GM18511 (cell line): Measurements from ENCODE around the gene DOCK2.
"Not testable (repeated sequence)": the region's sequence is repeated elsewhere in the genome, so short reads cannot be mapped to it uniquely, and the experiment has no call there.

Source experiments
- ATAC-seq: cut with Tn5 transposase; IDR thresholded peaks from one replicate; pipeline ENCODE4 v1.9.1; 2021; ENCODE audit warnings: mild to moderate bottlenecking, moderate library complexity; ENCODE audit not compliant: unreplicated experiment

The DOCK2 gene

DNA sequence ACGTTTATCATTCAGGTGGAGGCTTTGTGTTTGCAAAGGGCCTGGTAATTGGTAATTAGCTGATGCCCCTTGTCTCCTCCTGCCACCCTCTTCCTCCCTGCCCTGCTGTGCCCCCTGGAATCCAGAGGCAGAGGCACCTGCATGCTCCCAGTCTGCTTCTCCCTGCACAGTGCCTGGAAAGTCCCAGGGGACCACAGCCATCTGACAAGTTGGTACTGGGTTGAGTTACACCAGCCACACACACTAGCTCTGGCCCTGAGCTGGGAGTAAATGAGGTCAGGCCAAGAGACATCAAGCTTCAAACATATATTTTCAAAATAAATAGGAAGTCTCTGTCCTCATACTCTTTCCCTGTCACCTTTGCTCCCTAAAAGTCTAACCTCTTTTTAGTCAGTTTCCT is 286.9 kb downstream of the DOCK2 start:
- peak; percentile 70 for ATAC-seq

DNA sequence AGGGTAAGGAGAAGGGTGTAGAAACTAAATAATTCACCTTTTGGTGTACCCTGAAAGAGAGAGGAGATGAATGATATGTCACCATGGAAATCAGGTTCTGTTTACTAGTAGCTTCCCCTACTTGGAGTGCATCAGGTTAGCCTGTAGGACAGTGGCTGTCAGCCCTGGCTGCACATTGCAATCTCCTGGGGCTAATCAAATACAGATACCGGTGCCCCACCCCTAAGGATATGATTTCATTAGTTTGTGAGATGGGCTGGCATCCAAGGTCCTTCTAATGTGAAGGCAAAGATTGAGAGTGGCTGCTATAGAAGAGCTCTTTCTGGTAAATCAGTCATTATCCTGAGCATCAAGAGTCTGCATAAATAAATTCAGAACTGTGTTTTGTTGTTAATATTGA is 296.1 kb downstream of the DOCK2 start:
- ATAC-seq = no peak

DNA sequence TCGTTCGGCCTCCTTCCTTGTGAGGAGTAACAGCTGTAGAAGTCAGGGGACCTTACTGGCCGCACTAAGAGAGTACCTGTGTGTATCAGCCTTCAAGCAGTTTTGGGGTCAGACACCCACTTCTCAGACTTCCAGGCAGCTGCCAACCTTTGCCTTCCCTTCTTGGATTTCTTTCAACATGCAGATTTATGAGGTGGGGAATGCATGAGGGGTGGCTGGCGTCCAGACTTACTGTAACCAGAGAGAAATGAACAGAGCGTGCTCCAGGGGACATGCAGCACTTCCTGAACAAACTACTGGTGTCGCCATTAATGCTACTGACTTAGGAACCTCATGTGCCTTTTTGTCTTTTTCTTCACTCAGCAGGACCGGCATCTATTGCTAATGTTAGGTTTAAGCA is 296.5 kb downstream of the DOCK2 start:
- no peak for ATAC-seq

DNA sequence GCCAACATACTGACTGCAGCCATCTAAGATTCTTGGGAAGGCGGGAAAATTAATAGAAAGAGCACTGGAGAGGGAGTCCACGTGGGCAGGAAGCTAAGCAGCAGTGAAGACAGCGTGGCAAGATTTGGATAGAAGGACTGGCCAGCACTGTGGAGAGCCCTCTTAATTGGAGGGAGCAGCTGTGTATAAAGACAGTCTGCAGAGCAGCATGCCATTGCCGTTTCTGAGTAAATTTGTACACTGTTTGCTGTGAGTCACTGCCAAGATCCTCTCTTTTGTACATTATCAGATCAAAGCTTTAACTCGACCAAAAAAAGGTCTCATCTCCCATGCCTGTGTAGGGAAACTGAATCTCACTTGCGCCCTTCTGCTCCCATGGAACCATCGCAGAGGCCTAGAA is 297.9 kb downstream of the DOCK2 start:
- no peak for ATAC-seq

DNA sequence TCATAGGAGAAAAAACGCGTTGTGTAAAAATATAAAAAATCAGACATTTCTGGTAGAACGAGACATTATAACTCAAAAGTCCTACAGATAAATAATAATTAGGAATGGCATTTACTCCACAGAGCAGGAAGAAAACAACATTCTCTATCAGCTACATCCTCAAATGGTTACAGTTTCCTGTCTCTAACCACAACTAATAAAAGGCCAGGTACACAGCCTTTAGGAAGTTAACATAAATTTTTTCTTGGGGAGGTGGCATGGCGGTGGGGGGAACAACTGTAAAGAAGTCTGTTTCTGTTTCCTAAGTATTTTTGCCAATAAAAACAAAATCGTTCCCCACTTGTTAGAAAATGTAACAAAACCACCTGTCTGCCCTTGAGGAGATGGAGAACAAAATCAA is 298.7 kb downstream of the DOCK2 start:
- no peak for ATAC-seq

DNA sequence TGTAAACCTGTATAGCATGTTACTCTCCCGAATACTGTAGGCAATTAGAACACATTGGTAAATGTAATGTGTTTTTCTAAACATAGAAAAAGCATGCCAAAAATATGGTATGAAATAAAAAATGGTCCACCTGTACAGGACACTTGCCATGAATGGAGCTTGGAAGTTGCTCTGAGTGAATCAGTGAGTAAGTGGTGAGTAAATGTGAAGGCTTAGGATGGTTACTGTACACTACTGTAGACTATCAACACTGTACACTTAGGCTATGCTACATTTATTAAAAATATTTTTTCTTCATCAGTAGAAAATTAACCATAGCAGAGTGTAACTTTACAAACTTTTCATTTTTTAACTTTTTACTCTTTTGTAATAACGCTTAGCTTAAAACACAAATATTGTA is 301.4 kb downstream of the DOCK2 start:
- no peak for ATAC-seq

DNA sequence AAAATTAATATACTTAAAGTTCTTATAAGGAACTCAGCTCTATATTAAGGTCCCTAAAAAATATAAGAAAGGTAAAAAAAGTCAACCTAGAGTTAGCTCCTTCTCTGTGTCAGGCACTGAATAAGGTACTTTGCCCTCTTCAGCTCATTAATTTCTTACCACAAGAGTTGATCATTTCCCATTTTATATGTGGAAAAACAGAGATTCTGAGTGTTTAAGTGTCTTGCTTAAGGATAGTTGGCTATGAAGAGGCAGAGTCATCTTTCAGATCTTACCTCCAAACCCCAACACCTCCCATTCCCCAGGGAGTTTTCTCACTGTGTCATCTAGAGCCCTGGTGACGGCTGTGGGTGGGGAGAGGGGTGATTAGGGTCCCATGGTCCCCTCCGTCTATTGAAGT is 302.7 kb downstream of the DOCK2 start:
- ATAC-seq = no peak

DNA sequence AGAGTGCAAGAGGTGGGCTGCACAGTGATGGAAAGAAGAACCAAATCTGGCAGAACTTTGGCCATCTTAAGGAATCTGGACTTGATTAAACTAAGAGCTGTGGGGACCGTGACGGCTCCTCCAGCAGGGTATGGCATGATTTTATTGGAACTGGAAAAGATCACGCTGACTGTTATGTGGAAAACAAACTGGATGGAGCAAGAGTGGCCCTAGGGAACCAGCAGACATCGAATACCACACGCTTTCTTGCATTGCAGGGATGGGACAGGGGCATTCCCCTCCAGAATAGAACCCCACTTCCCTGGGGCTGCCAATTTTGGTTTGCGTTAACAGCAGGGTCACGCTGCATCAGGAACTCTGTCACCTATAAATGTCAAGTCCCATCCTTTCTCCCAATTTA is 304.5 kb downstream of the DOCK2 start:
- ATAC-seq = no peak

DNA sequence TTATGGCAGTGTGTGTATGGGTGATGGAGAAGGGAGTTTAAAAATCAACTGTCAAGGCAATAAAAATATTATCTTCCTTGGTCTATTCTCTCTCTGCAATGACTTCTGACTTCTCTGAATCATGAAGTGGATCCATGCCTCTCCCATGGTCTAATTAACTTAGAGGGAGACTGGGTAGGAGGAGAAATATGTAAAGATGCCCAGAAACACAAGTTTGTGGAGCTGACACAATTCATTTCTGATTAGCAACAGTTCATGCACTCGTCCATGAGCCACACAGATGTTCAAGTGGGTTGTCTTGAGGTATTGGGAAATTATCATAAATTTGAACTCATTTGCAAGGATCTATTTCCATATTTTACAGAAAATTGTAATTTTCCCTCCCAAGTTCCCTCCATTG is 305.1 kb downstream of the DOCK2 start:
- no peak for ATAC-seq

DNA sequence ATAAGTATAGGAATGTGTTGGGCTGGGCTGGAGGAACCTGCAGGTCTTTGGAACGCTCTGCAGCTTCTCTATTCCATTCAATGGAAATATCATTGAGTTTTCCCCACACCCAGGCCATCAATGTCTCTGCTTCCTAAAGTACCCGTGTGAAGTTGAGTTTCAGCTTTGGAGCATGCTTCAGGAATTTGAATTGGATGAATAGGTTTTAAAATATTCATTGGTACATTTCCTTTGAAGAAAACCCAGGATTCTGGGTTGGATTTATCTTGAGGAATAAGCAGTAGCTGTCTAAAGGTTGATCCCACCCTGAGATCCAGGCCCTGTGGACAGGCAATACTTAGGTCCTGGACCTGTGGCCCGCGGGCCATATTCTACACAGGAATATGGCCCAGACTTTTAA is 306.0 kb downstream of the DOCK2 start:
- no peak for ATAC-seq

DNA sequence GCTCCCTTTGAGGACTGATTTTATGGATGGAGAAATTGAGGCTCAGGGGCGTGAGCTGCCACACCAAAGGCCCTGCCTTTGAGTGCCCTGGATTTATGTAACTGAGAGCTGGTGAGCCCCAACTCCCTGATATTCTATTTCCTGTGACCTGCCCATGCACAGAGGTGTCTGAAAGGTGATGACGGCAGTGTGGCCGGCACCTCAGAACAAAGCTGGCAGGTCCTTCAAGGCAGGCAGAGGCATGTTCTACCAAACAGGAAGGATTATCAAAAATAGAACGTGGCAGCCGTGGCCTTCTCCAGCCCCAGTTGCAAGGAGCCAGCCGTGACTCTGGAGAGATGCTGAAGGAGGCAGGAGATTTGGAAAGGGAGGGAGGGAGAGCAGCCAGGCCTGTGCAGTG is 307.0 kb downstream of the DOCK2 start:
- no peak for ATAC-seq

DNA sequence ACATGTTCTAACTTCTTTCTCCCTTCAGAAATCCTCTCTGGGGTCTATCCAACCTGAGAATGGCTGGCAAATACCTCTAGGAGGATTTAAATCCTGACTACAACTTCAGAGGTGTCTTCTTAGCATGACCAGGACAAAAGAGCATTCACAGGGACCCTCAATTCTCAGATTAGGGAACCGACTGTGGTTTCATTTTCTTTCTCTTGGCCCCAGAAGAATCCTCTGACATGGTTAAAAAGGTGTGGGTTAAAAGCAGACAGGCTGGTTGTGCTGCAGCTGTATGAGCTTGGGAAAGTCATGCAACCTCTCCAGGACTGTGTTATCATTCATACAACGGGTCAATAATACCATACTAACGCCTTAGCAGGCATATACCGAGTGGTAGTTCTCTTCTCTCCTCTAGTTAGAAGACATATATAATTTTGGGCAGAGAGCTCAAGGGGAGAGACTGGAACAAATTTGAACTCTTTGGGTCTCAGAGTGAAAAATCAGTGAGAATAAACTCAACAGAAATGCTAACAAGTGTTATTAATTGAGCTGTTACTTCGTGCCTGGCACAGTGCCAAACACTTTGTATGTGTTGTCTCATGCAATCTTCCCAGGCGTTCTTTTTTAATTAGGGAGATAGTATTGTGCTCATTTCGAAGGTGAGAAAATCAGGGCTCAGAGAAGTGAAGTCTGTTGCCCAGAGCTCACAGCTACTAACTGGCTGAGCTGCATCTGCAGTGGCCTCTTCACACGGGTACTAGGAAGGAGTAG is 308.0 kb downstream of the DOCK2 start:
- no peak for ATAC-seq

DNA sequence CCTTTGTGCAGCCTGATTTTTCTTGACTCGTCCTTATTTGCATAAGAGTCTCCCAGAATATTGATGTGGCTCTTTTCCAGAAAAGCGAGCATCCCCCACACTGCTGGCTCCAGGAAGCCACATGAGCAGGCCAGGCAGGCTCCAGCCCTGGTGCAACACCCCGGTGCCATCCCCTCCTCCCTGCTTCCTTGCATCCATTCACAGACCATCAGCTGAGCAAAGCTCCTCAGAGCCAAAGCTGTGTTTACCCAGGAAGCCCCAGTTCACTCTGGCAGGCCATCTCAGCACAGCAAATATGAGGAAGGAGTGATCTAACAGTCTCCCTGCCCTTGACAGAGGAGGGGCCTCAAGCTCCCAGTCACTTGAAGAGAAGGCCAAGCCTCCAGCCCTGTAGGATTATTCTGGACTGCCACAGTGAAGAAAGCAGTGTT is 308.8 kb downstream of the DOCK2 start:
- ATAC-seq = no peak

DNA sequence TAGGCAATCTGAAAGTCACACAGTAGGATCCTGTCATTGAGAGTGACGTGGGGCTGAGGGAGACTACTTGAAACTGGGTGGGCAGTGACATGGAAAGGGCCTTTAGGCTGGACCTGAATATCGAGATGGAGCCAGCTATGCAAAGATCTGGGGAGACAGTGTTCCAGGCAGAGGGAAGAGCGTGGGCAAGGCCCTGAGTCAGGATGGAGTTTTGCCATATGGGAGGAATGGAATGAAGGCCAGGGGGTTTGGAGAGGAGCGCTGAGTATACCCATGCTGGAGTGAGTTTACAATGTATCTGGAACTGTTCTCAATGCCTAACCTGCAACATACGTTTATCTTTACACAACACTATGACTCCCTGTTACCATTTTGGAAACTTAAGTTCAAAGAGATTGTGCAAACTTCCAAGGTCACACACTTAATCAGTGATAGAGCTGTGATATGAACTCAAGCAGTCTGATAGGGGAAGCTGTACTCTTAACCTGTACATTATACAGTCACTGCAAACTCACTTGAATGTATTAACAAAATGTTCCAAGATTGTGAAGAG is 309.7 kb downstream of the DOCK2 start:
- no peak for ATAC-seq

DNA sequence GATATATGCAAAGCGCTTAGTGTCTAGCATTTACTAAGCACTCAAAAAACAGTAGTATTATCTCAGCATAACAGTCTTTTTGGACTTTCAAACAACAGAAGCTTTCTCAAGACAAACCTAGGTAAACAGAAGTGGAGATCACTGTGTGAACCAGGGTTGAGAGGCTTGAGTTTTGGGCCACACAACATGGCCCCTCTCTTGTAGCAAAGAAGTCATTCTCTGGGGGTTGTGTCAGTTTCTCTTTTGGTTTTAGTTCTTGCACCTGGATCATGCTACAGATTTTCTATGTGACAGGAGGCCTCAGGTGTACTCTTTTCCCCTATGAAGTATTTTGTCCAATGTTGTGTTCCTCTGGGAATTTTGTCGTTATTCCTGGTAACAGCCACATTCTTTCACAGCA is 313.3 kb downstream of the DOCK2 start:
- no peak for ATAC-seq

DNA sequence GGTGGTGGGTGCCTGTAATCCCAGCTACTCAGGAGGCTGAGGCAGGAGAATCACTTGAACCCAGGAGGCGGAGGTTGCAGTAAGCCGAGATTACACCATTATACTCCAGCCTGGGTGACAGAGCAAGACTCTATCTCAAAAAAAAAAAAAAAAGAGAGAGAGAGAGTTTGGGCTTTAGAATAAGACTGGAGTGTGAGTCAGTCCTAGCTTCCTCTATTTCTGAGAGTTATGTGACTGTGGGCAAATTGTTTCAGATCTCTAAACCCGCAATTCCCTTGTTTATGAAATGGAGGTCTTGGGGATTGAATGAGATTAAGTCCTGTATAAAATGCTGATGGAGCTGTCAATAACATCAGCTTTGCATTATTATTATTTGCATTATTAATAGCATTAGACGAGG is 316.1 kb downstream of the DOCK2 start:
- not testable (repeated sequence) for ATAC-seq

DNA sequence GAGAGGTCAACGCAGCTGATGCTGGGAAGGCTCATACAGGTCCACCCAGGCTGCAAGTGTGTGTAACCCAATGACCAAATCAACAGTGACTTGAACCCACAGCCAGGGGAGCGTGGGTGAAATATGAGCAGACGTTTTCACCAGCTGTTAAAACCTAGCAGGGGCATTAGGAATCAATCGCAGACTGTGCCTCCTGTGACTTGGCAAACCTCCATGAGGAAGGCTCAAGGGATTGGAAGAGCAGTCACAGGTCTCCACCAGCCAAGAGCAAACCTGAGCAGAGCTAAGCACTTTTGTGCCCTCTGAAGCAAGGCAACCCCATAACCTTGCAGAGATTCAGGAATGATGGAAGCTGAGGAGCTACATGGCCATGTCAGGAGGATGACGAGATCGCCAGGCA is 317.7 kb downstream of the DOCK2 start:
- ATAC-seq = no peak

DNA sequence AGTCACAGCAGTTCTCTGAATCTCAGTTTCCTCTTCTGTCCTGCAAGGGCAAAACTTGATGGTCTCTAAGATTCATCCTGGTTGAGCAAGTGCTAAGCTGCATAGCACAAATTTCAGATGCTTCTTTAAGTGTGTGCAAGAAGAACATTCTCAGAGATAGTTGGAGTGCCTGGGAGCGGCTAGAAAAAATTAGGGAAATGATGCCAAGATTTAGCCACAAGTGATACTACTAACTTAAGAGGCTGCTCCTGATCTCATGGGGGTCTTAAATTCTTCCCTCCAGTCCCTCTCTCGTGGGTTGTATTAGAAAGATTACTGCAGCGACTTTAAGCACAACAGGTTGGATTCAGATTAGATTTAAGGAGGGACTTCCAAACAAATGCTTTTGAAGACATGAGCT is 319.1 kb downstream of the DOCK2 start:
- no peak for ATAC-seq

DNA sequence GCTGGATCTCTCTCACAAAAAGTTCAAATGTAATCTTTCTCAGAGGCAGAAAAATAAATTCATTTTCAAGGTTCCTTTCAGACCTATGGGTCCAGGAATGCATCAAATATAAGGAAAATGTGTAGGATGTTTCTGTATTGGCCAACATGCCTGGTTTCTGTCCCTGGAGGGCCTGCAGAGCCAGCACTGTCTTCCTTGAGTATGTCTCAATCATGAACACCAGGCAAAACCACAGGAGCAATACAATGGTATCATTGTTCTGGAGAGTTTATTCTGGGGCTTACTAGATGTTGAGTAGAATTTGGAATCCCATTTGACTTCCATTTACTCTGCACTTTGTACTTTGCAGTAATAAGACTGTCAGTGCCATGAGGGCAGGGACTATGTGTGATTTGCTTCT is 319.7 kb downstream of the DOCK2 start:
- ATAC-seq = no peak

DNA sequence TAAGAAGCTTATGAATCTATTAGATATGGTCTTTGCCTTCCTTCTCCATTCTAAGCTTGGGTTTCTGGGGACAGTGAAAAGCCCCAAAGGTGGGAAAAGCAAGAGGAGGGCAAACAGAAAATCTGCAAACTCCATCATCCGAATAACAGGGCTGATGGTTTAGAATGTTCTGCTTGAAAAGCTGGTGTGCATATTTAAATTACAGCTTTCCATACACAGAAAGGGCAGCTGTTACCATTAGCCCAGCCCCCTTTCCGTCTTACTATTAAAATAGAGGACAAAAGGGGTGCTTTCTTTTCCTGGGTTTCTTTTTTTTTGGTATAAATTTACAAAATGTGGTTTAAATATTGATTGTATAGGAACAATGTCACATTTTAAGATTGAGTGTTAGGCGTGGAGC is 321.2 kb downstream of the DOCK2 start:
- no peak for ATAC-seq

DNA sequence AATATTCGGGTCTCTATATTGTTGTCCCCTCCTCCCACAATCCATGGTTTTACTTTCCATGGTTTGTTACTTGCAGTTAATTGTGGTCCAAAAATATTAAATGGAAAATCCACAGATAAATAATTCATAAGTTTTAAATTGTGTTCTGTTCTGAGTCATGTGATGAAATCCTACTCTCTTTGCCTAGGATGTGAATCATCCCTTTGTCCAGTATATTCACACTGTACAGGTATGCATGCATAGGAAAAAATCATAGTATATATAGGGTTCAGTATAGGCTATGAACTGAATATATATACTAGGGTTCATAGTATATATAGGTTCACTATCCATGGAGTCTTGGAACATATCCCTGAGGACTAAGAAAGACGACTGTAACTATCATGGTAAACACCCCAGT is 323.6 kb downstream of the DOCK2 start:
- no peak for ATAC-seq

DNA sequence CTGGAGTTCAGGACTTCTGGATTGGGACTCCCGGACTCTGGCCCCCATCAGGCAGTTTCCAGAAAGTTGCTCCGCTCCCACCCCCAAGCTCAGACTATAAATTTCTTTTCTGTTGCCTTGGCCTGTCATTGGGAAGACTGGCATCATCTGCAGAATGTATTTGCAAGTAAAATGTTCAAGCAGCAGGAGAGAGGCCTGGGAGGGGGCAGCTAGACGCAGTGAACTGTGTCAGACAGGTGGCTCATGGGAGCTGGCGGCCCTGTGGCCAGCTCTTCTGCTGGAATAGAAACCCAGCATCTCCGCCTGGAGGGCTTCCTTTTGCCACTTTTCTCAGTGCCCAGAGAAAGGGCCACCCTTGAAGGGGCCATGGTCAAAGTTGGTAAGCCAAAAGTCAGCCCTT is 327.2 kb downstream of the DOCK2 start:
- ATAC-seq = no peak

DNA sequence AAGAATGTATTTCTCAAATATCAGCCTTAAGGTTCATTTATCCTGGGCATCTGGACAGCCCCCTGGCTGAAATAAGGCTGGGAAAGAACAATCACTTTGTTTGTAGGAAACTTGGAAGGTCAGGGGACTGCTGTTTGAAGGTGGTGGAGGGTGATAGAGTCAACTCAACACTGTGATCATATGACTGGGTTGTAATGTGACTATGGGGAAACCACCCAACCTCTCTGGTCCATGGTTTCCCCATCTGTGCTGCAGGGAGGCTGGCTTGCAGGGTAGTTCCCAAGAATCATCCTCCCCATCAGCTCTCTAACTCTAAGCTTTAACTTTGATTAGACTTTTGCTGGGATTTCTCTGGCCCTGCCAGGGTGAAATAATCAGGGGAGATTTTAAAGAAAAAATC is 333.3 kb downstream of the DOCK2 start:
- ATAC-seq = no peak
